Activated T-cell treated with anti-CD3 and anti-CD28 coated beads for 48 hours (primary cell): Measurements from ENCODE around the gene ZFP64.
A peak's percentile ranks its signal among the peaks of the same experiment; 100 is the strongest.
"Not testable (repeated sequence)": the region's sequence is repeated elsewhere in the genome, so short reads cannot be mapped to it uniquely, and the experiment has no call there.

Experiments
- DNase-seq: peaks from one replicate; pipeline ENCODE4 v3.0.0-alpha.2; 2020; ENCODE audit warnings: low read depth

The ZFP64 gene

GRCh38 chr20:52160049-52160570 lies 31.5 kb downstream of the ZFP64 start:
- DNase-seq, result no peak

GRCh38 chr20:52154575-52154974 lies 37.0 kb downstream of the ZFP64 start:
- DNase-seq, result no peak

GRCh38 chr20:52153896-52154295 lies 37.7 kb downstream of the ZFP64 start:
- DNase-seq, result no peak

- no peak for DNase-seq
Measured at GRCh38 chr20:52152921-52153320, 38.7 kb downstream of the ZFP64 start.

- DNase-seq, result no peak
Measured at GRCh38 chr20:52152416-52152815, 39.2 kb downstream of the ZFP64 start.

GRCh38 chr20:52150440-52151258 lies 40.9 kb downstream of the ZFP64 start:
- no peak for DNase-seq

- no peak for DNase-seq
Measured at GRCh38 chr20:52145587-52145986, 46.0 kb downstream of the ZFP64 start.

- DNase-seq, result no peak
Measured at GRCh38 chr20:52143277-52143676, 48.3 kb downstream of the ZFP64 start.

GRCh38 chr20:52142757-52143156 lies 48.8 kb downstream of the ZFP64 start:
- no peak for DNase-seq

- DNase-seq, result no peak
Measured at GRCh38 chr20:52139986-52140385, 51.6 kb downstream of the ZFP64 start.

- no peak for DNase-seq
Measured at GRCh38 chr20:52137850-52138249, 53.7 kb downstream of the ZFP64 start.

- not testable (repeated sequence) for DNase-seq
Measured at GRCh38 chr20:52133714-52134113, 57.9 kb downstream of the ZFP64 start.

- no peak for DNase-seq
Measured at GRCh38 chr20:52132337-52132736, 59.2 kb downstream of the ZFP64 start.

GRCh38 chr20:52131048-52131643 lies 60.4 kb downstream of the ZFP64 start:
- DNase-seq, result no peak

GRCh38 chr20:52130406-52130805 lies 61.2 kb downstream of the ZFP64 start:
- DNase-seq, result no peak

- no peak for DNase-seq
Measured at GRCh38 chr20:52129611-52130010, 62.0 kb downstream of the ZFP64 start.

GRCh38 chr20:52127309-52127708 lies 64.3 kb downstream of the ZFP64 start:
- DNase-seq, result no peak

- DNase-seq, result no peak
Measured at GRCh38 chr20:52124821-52125220, 66.8 kb downstream of the ZFP64 start.

- no peak for DNase-seq
Measured at GRCh38 chr20:52118696-52119095, 72.9 kb downstream of the ZFP64 start.

- DNase-seq, result no peak
Measured at GRCh38 chr20:52118016-52118623, 73.5 kb downstream of the ZFP64 start.

GRCh38 chr20:52110456-52110855 lies 81.1 kb downstream of the ZFP64 start:
- no peak for DNase-seq

- peak; percentile 35 for DNase-seq
Measured at GRCh38 chr20:52105442-52106422, 85.8 kb downstream of the ZFP64 start.
